ENCODE measurements around the gene PHLPP1. TPM values are rescaled to one million over a fixed set of nuclear protein-coding genes. Genes with fewer than 3 reads are reported as not detected.
"Not testable (repeated sequence)": the region's sequence is repeated elsewhere in the genome, so short reads cannot be mapped to it uniquely, and the experiment has no call there.

PHLPP1 gene
- 7.3 and 14.5 TPM in 2 replicates for total RNA-seq

- no peak for DNase-seq (ENCODE audit: extremely low read depth, low read depth, low spot score)
Observed at GRCh38 chr18:62715436-62715758, at the start of gene PHLPP1. Gene PHLPP1, plus strand, starts transcription at chr18:62715541. Its CDS starts 143 bp downstream, at chr18:62715684.

- no peak for DNase-seq (ENCODE audit: extremely low read depth, low read depth, low spot score)
Observed at GRCh38 chr18:62669225-62669624, 46.1 kb upstream of the PHLPP1 start.

GRCh38 chr18:62670573-62670972 is 44.8 kb upstream of the PHLPP1 start:
- DNase-seq (ENCODE audit: extremely low read depth, low read depth, low spot score): no peak

- DNase-seq (ENCODE audit: extremely low read depth, low read depth, low spot score): no peak
Observed at GRCh38 chr18:62672600-62672999, 42.7 kb upstream of the PHLPP1 start.

- DNase-seq (ENCODE audit: extremely low read depth, low read depth, low spot score): no peak
Observed at GRCh38 chr18:62678847-62679485, 36.4 kb upstream of the PHLPP1 start.

- no peak for DNase-seq (ENCODE audit: extremely low read depth, low read depth, low spot score)
Observed at GRCh38 chr18:62682371-62682770, 33.0 kb upstream of the PHLPP1 start.

GRCh38 chr18:62683935-62684334 is 31.4 kb upstream of the PHLPP1 start:
- DNase-seq (ENCODE audit: extremely low read depth, low read depth, low spot score): no peak

GRCh38 chr18:62688743-62689317 is 26.5 kb upstream of the PHLPP1 start:
- DNase-seq (ENCODE audit: extremely low read depth, low read depth, low spot score): no peak

- no peak for DNase-seq (ENCODE audit: extremely low read depth, low read depth, low spot score)
Observed at GRCh38 chr18:62690236-62690815, 25.0 kb upstream of the PHLPP1 start.

- DNase-seq (ENCODE audit: extremely low read depth, low read depth, low spot score): no peak
Observed at GRCh38 chr18:62693659-62694058, 21.7 kb upstream of the PHLPP1 start.

- DNase-seq (ENCODE audit: extremely low read depth, low read depth, low spot score): no peak
Observed at GRCh38 chr18:62697636-62698035, 17.7 kb upstream of the PHLPP1 start.

GRCh38 chr18:62702259-62702658 is 13.1 kb upstream of the PHLPP1 start:
- no peak for DNase-seq (ENCODE audit: extremely low read depth, low read depth, low spot score)

GRCh38 chr18:62706879-62707278 is 8.5 kb upstream of the PHLPP1 start:
- not testable (repeated sequence) for DNase-seq (ENCODE audit: extremely low read depth, low read depth, low spot score)

- not testable (repeated sequence) for DNase-seq (ENCODE audit: extremely low read depth, low read depth, low spot score)
Observed at GRCh38 chr18:62709908-62710307, 5.4 kb upstream of the PHLPP1 start.

- DNase-seq (ENCODE audit: extremely low read depth, low read depth, low spot score): no peak
Observed at GRCh38 chr18:62710417-62710816, 4.9 kb upstream of the PHLPP1 start.

GRCh38 chr18:62711781-62712180 is 3.6 kb upstream of the PHLPP1 start:
- no peak for DNase-seq (ENCODE audit: extremely low read depth, low read depth, low spot score)

- DNase-seq (ENCODE audit: extremely low read depth, low read depth, low spot score): no peak
Observed at GRCh38 chr18:62713651-62714247, 1.6 kb upstream of the PHLPP1 start.

- peak; percentile 95 for DNase-seq (ENCODE audit: extremely low read depth, low read depth, low spot score)
Observed at GRCh38 chr18:62714671-62715435, 488 bp upstream of the PHLPP1 start.

- DNase-seq (ENCODE audit: extremely low read depth, low read depth, low spot score): no peak
Observed at GRCh38 chr18:62715759-62716615, 646 bp downstream of the PHLPP1 start.

- DNase-seq (ENCODE audit: extremely low read depth, low read depth, low spot score): no peak
Observed at GRCh38 chr18:62716619-62717168, 1.4 kb downstream of the PHLPP1 start.
